ENCODE data around the gene SLC6A1.

The SLC6A1 gene

DNA sequence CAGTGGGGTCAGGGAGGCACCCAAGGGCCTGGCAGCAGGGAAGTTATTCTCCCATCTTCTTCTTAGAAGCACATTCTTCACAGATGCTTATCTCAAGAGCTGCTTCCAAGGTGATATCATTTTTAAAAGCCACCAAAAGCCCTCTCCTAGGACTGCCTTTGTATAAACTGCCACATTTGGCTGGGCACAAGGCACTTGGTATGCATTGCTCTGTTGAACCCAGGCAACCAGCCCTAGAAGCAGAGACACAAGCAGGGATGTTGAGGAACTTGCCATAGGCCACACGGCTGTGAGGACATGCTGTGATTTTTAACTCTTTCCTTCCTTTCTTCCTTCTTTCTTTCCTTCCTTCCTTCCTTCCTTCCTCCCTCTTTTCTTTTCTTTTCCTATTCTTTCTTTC, 7.4 kb upstream of the SLC6A1 start:
- no peaks in the 10 kb centered on the region for H3F3A ChIP-seq (ENCODE audit: insufficient read depth, low read length)

DNA sequence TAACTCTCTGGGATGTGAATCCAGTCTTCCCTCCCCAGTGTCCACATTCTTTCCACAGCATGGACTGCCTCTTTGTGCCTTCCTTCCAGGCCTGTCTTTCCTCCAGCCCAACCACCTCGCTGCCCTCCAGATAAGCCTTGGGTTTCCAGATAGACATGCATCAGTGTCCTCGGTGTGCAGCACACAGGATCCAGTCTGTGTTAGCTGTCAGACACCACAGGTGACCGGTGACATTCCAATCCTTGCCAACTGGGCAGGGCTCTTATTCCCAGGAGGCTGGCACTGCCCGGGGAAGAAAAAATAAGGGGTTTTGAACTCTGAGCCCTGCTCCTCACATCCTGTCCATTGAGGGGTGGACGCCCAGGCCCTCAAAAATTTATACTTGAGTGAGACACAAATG, 6.0 kb upstream of the SLC6A1 start:
- Histone ChIP-seq H2AFZ (ENCODE audit: low read length) (no peak overlapping the region), H3K4me2 (ENCODE audit: low read depth, low read length) (no peak overlapping the region), H3K36me3 (replicated peaks; ENCODE audit: insufficient read depth, low read length) (no peaks in the 10 kb centered on the region), H3K4me3 (ENCODE audit: low read length) (no peak overlapping the region), H3K79me2 (ENCODE audit: low read length) (no peaks in the 10 kb centered on the region), H3K27me3 (replicated peaks; ENCODE audit: insufficient read depth, low read length) (peaks cover 22% of the 10 kb centered on the region), H3K27ac (ENCODE audit: low read length) (no peak overlapping the region), H4K20me1 (ENCODE audit: insufficient read depth, low read length) (no peaks in the 10 kb centered on the region), H3K9ac (ENCODE audit: low read length) (no peak overlapping the region), H3F3A (ENCODE audit: insufficient read depth, low read length) (no peaks in the 10 kb centered on the region), H3K9me3 (replicated peaks; ENCODE audit: insufficient read depth, low read length) (no peaks in the 10 kb centered on the region), H3K4me1 (ENCODE audit: low read length) (no peaks in the 10 kb centered on the region), H3K9me2 (replicated peaks; ENCODE audit: insufficient read depth, low read length) (no peaks in the 10 kb centered on the region)
- no peak for DNase-seq
- TF ChIP-seq EZH2 (optimal IDR thresholded peaks at IDR 0.05; ENCODE audit: low read depth, low read length) (no peak), EZH2phosphoT487 (IDR thresholded peaks at IDR 0.05; ENCODE audit: low read length) (no peak)
- TF ChIP-seq, protein P1, sequence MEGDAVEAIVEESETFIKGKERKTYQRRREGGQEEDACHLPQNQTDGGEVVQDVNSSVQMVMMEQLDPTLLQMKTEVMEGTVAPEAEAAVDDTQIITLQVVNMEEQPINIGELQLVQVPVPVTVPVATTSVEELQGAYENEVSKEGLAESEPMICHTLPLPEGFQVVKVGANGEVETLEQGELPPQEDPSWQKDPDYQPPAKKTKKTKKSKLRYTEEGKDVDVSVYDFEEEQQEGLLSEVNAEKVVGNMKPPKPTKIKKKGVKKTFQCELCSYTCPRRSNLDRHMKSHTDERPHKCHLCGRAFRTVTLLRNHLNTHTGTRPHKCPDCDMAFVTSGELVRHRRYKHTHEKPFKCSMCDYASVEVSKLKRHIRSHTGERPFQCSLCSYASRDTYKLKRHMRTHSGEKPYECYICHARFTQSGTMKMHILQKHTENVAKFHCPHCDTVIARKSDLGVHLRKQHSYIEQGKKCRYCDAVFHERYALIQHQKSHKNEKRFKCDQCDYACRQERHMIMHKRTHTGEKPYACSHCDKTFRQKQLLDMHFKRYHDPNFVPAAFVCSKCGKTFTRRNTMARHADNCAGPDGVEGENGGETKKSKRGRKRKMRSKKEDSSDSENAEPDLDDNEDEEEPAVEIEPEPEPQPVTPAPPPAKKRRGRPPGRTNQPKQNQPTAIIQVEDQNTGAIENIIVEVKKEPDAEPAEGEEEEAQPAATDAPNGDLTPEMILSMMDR (IDR thresholded peaks at IDR 0.05; ENCODE audit: low read length), result no peak

More for the DNA sequence above, 7.4 kb upstream of the SLC6A1 start:
- Histone ChIP-seq H3K4me1 (ENCODE audit: low read length) (no peaks in the 10 kb centered on the region), H3K4me2 (ENCODE audit: low read depth, low read length) (no peak overlapping the region), H3K36me3 (replicated peaks; ENCODE audit: insufficient read depth, low read length) (no peaks in the 10 kb centered on the region), H3K9ac (ENCODE audit: low read length) (no peak overlapping the region), H3K9me2 (replicated peaks; ENCODE audit: insufficient read depth, low read length) (no peaks in the 10 kb centered on the region), H3K27ac (ENCODE audit: low read length) (no peak overlapping the region), H2AFZ (ENCODE audit: low read length) (no peak overlapping the region), H4K20me1 (ENCODE audit: insufficient read depth, low read length) (no peaks in the 10 kb centered on the region), H3K79me2 (ENCODE audit: low read length) (no peaks in the 10 kb centered on the region), H3K9me3 (replicated peaks; ENCODE audit: insufficient read depth, low read length) (no peaks in the 10 kb centered on the region), H3K27me3 (replicated peaks; ENCODE audit: insufficient read depth, low read length) (peaks cover 12% of the 10 kb centered on the region), H3K4me3 (ENCODE audit: low read length) (no peak overlapping the region)
- no peak for DNase-seq
- no peak for TF ChIP-seq EZH2phosphoT487 (IDR thresholded peaks at IDR 0.05; ENCODE audit: low read length)
- no peak for TF ChIP-seq EZH2 (optimal IDR thresholded peaks at IDR 0.05; ENCODE audit: low read depth, low read length)
- TF ChIP-seq, protein P1 (IDR thresholded peaks at IDR 0.05; ENCODE audit: low read length), result no peak

DNA sequence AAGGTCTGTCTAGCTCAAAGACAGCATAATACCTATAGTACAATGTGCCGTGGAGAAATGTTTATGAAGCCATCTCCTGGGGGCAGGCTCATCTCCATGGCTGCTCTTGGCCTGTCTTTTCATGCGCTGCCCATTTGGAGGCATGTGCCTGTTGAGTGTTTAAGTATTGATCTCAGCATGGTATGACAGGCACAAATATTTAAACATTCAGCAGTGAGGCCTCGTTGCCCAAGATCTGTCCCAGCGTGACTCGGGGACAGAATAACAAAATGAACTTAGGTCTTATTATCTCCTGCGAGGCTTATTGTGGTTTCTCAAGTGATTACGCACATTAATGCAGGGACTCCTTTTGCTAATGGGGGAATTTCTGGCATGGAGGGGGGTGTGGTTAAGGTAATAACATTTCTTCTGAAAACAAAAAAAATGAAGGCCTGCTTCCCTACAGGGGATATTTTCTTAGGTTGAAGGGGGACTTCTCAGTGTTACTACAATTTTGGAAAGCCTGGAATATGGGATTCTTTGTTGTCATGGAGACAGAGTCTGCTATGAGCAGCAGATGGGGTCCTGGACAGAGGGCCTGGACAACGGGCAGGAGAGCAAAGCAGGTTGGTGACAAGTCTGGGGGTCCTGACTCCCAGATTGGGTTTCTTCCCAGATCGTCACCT, 4.4 kb upstream of the SLC6A1 start:
- Histone ChIP-seq H3K4me2 (ENCODE audit: low read depth, low read length) (no peak overlapping the region), H3F3A (ENCODE audit: insufficient read depth, low read length) (no peaks in the 10 kb centered on the region), H3K9me3 (replicated peaks; ENCODE audit: insufficient read depth, low read length) (no peaks in the 10 kb centered on the region), H3K79me2 (ENCODE audit: low read length) (no peaks in the 10 kb centered on the region), H2AFZ (ENCODE audit: low read length) (no peak overlapping the region), H3K9me2 (replicated peaks; ENCODE audit: insufficient read depth, low read length) (no peaks in the 10 kb centered on the region), H3K36me3 (replicated peaks; ENCODE audit: insufficient read depth, low read length) (no peaks in the 10 kb centered on the region), H3K27ac (ENCODE audit: low read length) (no peak overlapping the region), H3K4me1 (ENCODE audit: low read length) (no peaks in the 10 kb centered on the region), H3K4me3 (ENCODE audit: low read length) (no peak overlapping the region), H4K20me1 (ENCODE audit: insufficient read depth, low read length) (no peaks in the 10 kb centered on the region), H3K9ac (ENCODE audit: low read length) (no peak overlapping the region), H3K27me3 (replicated peaks; ENCODE audit: insufficient read depth, low read length) (peaks cover 18% of the 10 kb centered on the region)
- TF ChIP-seq, protein P1 (IDR thresholded peaks at IDR 0.05; ENCODE audit: low read length), result no peak
- TF ChIP-seq EZH2 (optimal IDR thresholded peaks at IDR 0.05; ENCODE audit: low read depth, low read length) (no peak), EZH2phosphoT487 (IDR thresholded peaks at IDR 0.05; ENCODE audit: low read length) (no peak)
- DNase-seq, result no peak
